ENCODE data around the gene PAK6.

The PAK6 gene

GRCh38 chr15:40242213-40242599 lies 3.3 kb downstream of the PAK6 start:
- no peak for DNase-seq

- DNase-seq: no peak
Observed at GRCh38 chr15:40242601-40243000, 3.7 kb downstream of the PAK6 start.

GRCh38 chr15:40243126-40243810 lies 4.4 kb downstream of the PAK6 start:
- DNase-seq: no peak

GRCh38 chr15:40244961-40245523 lies 6.2 kb downstream of the PAK6 start:
- DNase-seq: no peak

GRCh38 chr15:40245666-40246450 lies 7.0 kb downstream of the PAK6 start:
- no peak for DNase-seq

GRCh38 chr15:40246496-40247280 lies 7.8 kb downstream of the PAK6 start:
- no peak for DNase-seq

GRCh38 chr15:40247406-40247971 lies 8.6 kb downstream of the PAK6 start:
- DNase-seq: no peak

- DNase-seq: no peak
Observed at GRCh38 chr15:40248006-40248783, 9.3 kb downstream of the PAK6 start.

GRCh38 chr15:40249477-40250303 lies 10.8 kb downstream of the PAK6 start:
- DNase-seq: no peak

GRCh38 chr15:40250304-40250656 lies 11.4 kb downstream of the PAK6 start:
- no peak for DNase-seq

GRCh38 chr15:40250771-40251483 lies 12.1 kb downstream of the PAK6 start:
- no peak for DNase-seq

- DNase-seq: no peak
Observed at GRCh38 chr15:40251486-40252140, 12.8 kb downstream of the PAK6 start.

GRCh38 chr15:40252141-40252437 lies 13.2 kb downstream of the PAK6 start:
- no peak for DNase-seq

GRCh38 chr15:40252438-40253166 lies 13.7 kb downstream of the PAK6 start:
- peak; percentile 13 for DNase-seq

- no peak for DNase-seq
Observed at GRCh38 chr15:40253167-40253790, 14.4 kb downstream of the PAK6 start.

GRCh38 chr15:40254452-40254851 lies 15.6 kb downstream of the PAK6 start:
- no peak for DNase-seq

GRCh38 chr15:40255033-40255432 lies 16.2 kb downstream of the PAK6 start:
- DNase-seq: no peak

- DNase-seq: no peak
Observed at GRCh38 chr15:40256638-40257235, 17.9 kb downstream of the PAK6 start.
